Right renal cortex interstitium (tissue), 3 donors: ENCODE results near the gene F2R. TPM values are rescaled to one million over a fixed set of nuclear protein-coding genes. Genes with fewer than 3 reads are reported as not detected.
"Not testable (repeated sequence)": the region's sequence is repeated elsewhere in the genome, so short reads cannot be mapped to it uniquely, and the experiment has no call there.

Experiments used
- DNase-seq, 3 donors: peaks; one replicate each; pipeline ENCODE4 v3.0.0-alpha.2; 2013; ENCODE audit warnings: low read depth in 3 of 3, low spot score in 2 of 3
- polyA plus RNA-seq, 3 donors: library from polyadenylated mRNA; unstranded; fragments of 120-200 nt; gene quantifications; one replicate each; pipeline ENCODE4 v1.2.1, GENCODE V29; 2013; ENCODE audit not compliant: insufficient read length in 3 of 3

Gene F2R
- polyA plus RNA-seq, 3 donors = 66.3 to 75.6 (median 70.0) TPM

- no peak for DNase-seq
Observed at GRCh38 chr5:76747706-76748105, 31.8 kb downstream of the F2R start.

- DNase-seq = no peak
Observed at GRCh38 chr5:76751291-76751690, 35.4 kb downstream of the F2R start.

- no peak for DNase-seq
Observed at GRCh38 chr5:76754668-76755078, 38.7 kb downstream of the F2R start.

GRCh38 chr5:76755779-76756637 lies 40.1 kb downstream of the F2R start:
- no peak for DNase-seq

GRCh38 chr5:76757049-76757448 lies 41.1 kb downstream of the F2R start:
- no peak for DNase-seq

GRCh38 chr5:76761118-76761517 lies 45.2 kb downstream of the F2R start:
- DNase-seq = not testable (repeated sequence)

GRCh38 chr5:76762484-76762883 lies 46.6 kb downstream of the F2R start:
- DNase-seq = no peak

- DNase-seq = no peak
Observed at GRCh38 chr5:76763136-76763535, 47.2 kb downstream of the F2R start.

GRCh38 chr5:76764374-76764773 lies 48.4 kb downstream of the F2R start:
- DNase-seq = no peak

- no peak for DNase-seq
Observed at GRCh38 chr5:76765249-76765648, 49.3 kb downstream of the F2R start.

- no peak for DNase-seq
Observed at GRCh38 chr5:76766746-76767145, 50.8 kb downstream of the F2R start.

- not testable (repeated sequence) for DNase-seq
Observed at GRCh38 chr5:76771041-76771440, 55.1 kb downstream of the F2R start.

GRCh38 chr5:76771705-76772405 lies 55.9 kb downstream of the F2R start:
- no peak for DNase-seq

GRCh38 chr5:76775921-76776320 lies 60.0 kb downstream of the F2R start:
- no peak for DNase-seq

- DNase-seq = no peak
Observed at GRCh38 chr5:76776391-76776790, 60.5 kb downstream of the F2R start.

GRCh38 chr5:76780616-76781015 lies 64.7 kb downstream of the F2R start:
- not testable (repeated sequence) for DNase-seq

GRCh38 chr5:76781775-76782174 lies 65.8 kb downstream of the F2R start:
- no peak for DNase-seq

GRCh38 chr5:76782444-76782843 lies 66.5 kb downstream of the F2R start:
- no peak for DNase-seq
